Stimulated activated CD8-positive, alpha-beta memory T cell treated with anti-CD3 and anti-CD28 coated beads, Interleukin-12 subunit alpha, Interleukin-12 subunit beta, amount 100 ng/mL, for 24 hours (primary cell): Measurements from ENCODE around the gene ATG13.

Experiments used
- DNase-seq: peaks from one replicate; pipeline ENCODE4 v3.0.0-alpha.2; 2020; ENCODE audit errors: extremely low read depth

ATG13 gene

DNA sequence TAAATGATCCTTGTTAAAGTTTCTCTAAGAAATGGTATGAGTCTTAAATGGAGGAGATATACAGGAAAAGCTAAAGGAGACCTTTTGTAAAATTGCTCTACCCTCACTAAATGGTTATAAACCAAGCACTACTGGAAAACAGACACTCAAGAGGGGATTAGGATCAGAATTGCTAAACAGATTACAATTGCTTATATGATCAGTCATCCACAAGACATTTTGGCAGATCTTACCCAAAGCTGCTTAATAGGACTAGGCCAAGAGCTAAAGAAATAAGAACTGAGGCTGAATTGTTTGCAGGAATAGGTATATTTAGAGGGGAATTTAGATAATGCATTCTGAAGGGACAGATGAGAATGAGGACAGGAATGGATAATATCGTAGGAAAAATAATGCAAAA is 9.8 kb upstream of the ATG13 start:
- DNase-seq = no peak

DNA sequence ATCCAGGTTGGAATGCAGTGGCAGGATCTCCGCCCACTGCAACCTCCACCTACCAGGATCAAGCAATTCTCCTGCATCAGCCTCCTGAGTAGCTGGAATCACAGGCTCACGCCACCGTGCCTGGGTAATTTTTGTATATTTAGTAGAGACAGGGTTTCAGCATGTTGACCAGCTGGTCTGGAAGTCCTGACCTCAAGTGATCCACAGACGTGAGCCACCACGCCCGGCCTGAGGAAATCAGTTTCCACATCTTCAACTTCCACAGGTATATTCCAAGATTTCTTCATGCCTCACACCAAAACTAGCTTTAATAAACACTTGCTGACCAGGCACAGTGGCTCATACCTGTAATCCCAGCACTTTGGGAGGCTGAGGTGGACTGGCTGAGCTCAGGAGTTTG is 8.0 kb upstream of the ATG13 start:
- DNase-seq = no peak

DNA sequence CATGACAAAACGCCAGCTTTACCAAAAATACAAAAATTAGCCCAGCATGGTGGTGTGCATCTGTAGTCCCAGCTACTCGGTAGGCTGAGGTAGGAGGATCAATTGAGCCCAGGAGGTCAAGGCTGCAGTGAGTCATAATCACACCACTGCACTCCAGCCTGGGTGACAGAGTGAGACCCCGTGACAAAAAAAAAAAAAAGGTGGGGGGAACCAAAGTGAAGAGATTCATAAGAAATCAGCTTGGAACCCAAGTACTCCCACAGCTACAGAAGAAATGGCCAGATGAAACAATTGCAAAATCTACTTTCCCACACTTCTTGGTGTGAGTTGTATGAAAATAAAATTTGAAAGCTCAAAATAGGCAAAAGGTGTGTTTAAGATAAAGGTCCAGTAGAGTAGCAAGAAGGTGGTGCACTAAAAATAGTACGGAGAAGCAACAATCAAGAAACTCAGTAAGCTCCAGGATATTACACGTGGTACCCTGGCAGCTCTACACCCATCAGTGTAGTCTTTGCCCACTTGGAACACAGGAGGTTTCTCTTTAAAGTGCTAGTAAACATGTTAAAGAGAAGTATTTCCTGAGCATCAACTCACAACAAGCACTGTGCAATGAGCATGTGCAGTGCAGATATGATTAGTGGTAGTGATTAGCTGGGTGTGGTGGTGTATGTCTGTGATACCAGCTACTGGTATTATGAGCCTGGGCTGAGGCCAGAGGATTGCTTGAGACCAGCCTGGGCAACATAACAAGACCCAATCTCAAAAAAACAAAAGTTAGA is 5.6 kb upstream of the ATG13 start:
- DNase-seq = no peak

DNA sequence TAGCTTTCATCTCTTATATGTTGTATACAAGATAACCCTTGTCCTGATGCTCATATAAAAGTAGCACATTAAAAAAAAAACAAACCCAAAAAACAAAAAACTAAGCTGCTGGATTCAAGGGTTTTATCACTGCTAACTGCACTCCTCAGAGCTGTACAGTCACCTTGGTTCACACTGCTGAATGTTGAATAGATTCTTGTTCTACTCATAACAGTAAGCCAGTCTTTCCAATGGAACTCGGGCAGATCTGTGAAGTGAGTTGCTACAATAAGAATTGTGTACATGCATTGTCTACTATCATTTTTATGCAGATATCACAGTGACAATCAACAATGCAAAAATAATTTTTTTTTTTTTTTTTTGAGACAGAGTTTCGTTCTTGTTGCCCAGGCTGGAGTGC is 5.0 kb upstream of the ATG13 start:
- no peak for DNase-seq

DNA sequence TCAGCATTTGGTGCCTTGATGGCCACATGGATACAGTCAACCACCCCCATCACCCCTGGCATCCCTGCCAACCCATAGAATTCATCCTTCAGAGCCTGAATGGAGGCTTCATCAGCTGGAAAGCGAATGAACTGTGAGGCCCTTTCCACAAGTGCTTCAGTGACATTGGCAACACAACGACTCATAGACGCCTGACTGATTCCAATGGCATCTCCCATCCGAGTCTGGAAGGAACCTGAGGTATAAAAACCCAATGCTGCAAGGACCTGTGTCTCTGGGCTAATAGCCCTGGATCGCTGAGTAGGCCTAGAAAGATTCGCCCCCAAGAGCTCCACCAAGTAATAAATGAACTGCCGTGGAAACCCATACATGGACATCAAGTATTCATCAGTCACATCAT is 1.6 kb upstream of the ATG13 start:
- DNase-seq = no peak

DNA sequence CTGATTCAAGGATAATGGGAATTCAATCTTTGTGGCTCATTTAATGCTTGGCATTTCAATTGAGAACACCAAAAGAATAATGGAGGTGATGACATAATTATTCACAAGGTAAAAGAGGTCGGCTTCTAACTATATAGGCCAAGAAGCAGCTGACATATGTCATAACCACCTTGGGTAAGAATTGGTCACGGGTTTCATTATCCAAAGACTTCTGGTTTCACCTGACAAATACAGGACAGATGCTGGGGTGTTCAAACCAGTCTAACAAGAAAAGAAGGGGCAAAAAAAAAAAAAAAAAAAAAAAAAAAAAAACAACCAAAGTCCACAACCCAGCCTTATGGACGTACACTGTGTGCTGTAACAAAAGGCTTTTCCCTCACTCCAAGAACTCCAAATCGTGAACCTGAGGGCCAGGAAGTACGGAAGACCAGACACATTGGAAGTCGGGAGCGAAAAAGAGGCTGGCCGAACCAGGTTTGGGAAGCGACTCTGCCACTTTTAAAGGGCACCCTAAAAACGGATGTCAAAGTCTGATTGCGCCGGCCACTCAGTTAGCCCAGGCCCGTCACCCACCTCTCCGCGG is 711 bp upstream of the ATG13 start:
- DNase-seq = no peak

DNA sequence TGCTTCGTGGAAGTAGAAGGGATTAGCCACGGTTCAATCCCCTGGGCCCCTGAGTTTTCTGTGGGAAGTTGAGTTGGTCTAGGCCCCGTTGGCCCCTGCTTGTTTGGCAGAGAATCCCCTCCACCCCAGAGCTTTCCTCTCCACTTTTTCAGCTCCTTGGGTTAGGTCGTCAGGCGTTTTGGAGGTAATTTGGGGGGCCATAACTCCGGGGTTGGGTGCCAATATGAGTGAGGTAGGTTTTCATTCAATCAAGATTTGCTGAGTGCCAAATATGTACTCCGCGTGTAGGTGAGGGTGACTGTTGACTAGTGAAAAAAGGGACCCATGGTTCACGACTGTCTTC is 590 bp downstream of the ATG13 start:
- no peak for DNase-seq

DNA sequence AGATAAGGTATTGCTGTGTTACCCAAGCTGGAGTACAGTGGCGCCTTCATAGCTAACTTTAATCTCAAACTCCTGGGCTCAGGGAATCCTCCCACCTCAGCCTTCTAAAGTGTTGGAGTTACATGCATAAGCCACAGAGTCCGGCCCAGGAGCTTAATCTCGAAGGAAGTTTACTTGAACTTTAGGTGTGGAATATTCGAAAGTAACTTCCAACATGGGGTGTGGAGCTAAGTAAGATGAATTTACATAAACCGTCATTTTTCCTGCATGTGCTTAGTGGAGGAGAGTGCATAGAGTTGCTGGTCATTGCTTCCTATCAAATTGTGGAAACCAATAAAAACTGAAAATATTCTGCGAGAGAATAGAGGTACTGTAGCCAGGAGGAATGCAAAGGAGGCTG is 1.5 kb downstream of the ATG13 start:
- no peak for DNase-seq

DNA sequence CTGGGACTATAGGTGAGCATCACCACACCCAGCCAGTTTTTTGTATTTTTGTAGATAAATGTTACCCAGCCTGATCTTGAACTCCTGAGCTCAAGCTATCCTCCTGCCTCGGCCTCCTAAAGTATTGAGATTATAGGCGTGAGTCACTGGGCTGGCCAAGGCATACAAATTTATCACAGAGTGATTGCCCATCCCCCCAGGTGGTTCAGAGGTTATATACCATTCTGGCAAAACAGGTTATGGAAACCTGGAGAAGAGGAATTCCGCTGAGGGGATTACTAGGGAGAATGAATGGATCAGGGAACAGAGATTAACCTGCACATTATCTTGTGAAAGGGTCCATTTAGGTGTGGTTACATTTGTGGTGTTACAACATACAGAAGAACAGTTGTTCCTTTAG is 8.1 kb downstream of the ATG13 start:
- no peak for DNase-seq

DNA sequence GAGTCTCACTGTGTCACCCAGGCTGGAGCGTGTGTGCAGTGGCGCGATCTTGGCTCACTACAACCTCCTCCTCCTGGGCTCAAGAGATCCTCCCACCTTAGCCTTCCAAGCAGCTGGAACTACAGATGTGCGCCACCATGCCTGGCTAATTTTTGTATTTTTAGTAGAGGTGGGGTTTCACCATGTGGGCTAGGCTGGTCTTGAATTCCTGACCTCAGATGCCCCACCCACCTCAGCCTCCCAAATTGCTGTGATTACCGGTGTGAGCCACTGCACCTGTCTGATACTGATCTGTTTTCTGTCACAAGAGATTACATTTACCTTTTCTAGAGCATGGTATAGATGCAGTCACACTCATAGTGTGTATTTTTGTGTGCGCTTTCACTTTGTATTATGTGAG is 11.6 kb downstream of the ATG13 start:
- DNase-seq = no peak

DNA sequence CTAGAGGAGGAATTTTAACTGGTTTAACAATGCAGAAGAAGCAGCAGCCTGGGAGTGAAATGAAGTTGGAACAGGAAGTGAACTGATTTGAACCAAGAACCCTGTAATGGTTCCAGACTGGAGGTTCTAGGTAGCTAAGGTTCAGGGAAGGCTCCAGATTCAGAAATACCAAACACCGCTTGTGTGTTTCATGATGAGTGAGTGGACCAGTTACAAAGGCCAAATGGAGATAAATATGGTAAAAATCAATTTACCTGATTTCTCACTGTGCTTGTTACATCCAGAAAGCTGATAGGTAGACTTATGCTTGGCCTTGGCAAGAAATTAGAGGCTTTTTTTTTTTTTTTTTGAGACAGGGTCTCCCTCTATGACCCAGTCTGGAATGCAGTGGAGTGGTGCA is 12.9 kb downstream of the ATG13 start:
- no peak for DNase-seq

DNA sequence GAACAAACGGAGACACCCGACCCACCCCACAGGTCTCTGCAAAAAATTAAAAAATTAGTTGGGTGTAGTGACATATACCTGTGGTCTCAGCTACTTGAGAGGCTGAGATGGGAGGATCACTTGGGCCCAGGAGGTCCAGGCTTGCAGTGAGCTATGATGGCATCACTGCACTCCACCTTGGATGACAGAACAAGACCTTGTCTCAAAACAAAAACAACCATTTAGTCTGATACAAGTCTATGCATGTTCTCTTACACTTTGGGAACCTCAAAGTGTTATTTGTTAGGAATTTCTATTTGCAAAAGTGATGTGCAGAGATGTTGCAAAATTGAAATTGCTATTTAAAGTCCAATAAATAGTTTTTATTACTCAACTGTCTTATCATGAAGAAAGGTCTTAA is 14.3 kb downstream of the ATG13 start:
- no peak for DNase-seq

DNA sequence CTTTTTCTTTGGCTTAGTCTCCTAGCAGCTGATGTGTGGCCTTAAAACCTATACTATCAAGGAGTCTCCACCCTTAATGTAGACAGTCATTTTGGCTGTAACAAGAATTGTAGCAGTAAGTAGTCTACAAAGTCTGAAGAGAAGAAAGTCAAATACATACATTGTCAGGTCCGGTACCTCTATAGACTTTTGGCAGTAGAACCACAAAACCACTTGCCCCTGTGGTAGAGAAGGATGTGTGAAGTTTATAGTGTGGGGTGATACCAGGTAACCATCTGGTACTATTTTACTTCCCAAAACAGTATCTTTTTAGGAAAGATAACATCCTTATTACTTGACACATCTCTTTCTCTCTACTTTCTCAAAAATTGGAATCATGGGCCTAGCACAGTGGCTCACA is 15.1 kb downstream of the ATG13 start:
- no peak for DNase-seq

DNA sequence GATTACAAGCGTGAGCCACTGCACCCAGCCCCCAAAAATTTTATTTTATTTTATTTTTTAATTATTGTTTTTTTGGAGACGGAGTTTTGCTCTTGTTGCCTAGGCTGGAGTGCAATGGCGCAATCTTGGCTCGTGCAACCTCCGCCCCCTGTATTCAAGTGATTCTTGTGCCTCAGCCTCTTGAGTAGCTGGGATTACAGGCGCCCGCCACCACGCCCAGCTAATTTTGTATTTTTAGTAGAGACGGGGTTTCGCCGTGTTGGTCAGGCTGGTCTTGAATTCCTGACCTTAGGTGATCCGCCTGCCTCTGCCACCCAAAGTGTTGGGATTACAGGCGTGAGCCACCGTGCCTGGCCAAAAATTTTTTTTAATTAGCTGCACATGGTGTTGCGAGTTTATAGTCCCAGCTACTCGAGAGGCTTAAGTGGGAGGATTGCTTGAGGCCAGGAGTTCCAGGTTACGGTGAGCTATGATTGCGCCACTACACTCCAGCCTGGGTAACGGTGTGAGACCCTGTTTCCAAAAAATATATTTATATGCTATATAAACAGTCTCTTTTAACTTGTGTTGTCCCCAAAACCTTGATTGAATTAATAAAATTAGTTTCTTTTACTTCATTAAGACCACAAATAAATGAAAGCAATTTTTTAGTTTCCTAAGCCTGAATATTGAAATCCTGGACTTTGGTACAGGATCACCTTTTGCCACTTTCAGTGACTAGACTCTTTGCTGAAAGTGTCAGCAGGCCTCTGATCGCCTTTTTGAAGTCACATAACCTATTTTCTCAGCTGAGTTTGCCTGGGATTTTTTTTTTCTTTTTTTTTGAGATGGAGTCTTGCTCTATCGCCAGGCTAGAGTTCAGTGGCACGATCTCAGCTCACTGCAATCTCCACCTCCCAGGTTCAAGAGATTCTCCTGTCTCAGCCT is 16.2 kb downstream of the ATG13 start:
- no peak for DNase-seq

DNA sequence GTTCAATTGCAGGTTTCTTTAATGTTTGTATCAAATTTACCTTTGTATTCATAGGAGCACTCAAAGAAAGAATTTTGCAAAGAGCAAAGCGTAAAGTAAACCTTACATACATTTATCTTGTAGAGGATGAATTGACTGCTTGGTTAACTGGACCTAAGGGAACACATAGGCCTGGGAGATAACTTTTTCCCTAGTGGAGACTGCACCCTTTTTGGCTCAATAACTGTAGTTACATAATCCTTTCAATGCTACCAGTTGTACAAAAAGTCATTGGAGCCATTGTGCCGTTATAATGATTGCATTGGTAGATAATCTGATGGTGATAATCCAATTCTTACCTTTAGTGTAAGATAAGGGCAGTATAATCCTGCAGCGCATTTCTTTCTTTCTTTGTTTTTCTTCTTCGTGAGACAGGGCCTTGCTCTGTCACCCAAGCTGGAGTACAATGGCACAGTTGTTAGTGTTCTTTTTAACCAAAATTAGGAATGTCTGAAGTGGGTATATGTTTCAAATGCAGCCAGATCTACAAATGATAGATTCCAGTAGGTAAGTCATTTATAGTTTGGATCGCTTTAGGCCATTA is 18.3 kb downstream of the ATG13 start:
- DNase-seq = no peak

DNA sequence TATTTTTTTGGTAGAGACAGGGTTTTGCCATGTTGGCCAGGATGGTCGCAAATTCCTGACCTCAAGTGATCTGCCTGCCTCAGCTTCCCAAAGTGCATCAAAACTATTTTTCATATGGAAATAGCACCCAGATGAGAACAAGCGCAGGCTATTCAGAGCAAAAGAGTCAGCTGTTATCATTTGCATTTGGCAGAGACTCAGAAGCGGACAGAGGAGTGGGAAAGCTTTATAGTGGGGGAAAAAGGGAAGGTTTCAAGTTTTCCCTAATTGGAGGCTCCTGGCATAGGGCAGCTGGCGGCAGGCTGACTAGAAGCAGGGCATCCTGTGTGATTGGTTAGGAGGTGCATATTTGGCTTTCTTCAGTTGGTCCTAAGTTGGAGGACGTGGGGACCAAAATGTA is 20.2 kb downstream of the ATG13 start:
- no peak for DNase-seq

DNA sequence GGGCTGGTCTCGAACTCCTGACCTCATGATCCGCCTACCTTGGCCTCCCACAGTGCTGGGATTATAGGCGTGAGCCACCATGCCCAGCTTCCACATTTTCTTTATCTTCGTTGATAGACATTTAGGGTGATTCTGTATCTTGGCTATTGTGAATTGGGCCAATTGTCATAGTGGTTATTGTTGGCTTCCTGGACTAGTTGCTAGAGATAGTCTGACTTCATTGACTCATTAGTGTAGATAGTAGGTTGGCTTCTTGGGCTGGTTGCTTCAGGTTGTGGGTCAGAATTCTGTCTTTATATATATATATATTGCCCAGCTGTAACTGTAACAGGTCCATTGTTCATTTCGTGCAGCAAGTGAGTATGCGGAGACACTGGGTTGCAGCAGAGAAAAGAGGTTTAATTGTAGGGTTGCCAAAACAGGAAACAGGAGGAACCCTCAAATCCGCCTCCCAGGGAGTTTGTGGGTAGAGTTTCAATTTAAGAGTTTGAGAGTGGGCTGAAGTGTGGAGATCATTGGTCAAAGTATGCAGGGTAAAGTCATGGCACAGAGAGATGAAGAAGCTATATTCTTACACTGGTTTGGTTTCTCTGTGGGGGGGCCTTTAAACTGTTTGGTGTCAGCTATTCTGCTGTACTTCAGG is 22.0 kb downstream of the ATG13 start:
- DNase-seq = no peak

DNA sequence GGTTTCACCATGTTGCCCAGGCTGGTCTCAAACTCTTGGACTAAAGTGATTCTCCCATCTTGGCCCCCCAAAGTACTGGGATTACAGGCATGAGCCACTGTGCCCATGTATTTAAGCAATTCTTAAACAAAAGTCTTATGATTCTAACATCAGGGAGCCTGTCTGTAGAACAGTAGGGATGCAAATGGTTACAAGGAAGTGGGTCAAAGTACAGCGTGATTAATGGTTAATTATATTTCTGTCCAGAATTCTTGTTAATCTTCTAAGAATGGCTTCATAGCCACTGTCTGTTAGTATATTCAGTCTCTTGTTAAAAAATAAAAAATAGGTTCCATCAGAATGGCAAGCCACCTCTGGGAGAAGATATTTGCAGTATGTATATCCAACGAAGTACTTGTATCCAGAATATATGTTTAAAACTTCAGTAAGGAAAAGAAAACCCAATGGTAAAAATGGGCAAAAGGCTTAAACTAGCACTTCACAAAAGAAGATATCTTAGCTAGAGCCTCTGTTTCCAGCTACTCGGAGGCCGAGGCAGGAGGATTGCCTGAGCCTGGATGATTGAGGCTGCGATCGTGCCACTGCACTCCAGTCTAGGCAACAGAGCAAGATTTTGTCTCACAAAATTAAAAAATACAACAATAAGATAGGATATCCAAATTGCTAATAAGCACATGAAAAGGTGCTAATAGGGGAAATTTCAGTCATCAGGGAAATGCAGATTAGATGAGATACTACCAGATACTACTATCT is 22.9 kb downstream of the ATG13 start:
- no peak for DNase-seq

DNA sequence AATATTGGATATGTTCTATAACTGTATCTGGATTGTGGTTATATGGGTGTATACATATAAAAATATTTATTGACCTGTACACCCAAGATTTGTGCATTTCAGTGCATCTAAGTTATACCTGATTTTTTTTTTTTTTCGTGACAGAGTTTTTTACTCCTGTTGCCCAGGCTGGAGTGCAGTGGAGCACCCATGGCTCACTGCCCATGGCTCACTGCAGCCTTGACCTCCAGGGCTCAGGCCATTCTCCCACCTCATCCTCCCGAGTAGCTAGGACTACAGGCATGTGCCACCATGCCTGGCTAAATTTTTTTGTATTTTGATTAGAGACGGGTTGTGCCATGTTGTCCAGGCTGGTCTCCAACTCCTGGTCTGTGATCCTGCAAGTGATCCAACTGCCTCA is 24.3 kb downstream of the ATG13 start:
- DNase-seq = no peak

DNA sequence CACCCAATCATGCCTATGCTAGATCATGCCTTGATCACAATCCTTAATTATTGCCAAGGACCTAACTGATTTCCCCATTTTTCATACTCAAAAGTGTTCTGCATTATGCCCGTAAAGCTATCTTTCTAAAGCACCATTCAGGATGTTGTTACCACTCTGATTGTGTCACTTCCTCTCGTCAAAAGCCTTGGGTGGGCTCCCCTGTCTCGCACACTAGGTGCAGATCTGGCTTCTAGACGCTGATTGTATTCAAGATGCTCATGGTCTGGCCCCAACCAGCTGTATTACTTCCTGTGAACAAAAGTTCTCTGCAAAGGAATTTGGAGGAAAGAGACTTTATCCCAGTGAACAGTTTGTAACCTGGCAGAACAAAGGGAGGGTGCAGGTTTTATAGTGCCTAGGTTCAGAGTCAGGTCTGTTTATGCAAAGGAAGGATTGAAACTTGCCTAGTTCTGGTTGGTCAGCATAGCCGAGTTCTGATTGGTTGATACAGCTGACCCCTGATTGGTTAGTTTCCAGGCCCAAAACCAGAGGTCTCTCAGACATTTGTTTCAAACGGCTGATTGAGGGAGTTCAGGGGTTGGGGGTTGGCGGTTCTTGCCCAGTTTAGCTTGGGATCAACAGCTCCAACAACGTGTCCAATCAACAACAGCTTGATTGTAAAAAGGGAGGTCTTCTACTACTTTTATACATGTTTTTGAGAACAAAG is 25.4 kb downstream of the ATG13 start:
- DNase-seq = no peak

DNA sequence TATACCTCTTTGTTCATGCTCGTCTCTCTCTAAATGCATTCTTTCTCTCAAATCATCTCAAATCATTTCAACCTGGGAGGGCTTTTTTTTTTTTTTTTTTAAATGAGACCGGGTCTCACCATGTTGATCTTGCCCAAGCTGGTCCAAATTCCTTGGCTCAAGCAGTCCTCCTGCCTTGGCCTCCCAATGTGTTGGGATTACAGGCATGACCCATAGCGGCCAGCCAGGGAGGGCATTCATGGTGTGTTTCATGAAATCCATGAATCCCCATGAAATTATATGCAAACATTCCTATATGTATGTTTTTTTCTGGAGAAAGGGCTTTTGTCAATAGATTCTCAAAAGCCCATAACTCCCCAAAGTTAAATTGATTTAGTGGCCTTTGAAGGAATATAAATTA is 26.2 kb downstream of the ATG13 start:
- no peak for DNase-seq
